Activated naive CD4-positive, alpha-beta T cell treated with anti-CD3 and anti-CD28 coated beads, Interleukin-2, amount 50 U/mL, for 72 hours (primary cell): ENCODE data around the gene SLPI. TPM values are rescaled to one million over a fixed set of nuclear protein-coding genes. Genes with fewer than 3 reads are reported as not detected.

Source experiments
- total RNA-seq, 2 donors: library from RNA; stranded (reverse); gene quantifications; one replicate each; pipeline ENCODE4 v1.2.3, GENCODE V29; 2022

SLPI gene
- total RNA-seq, 2 donors from 2014 or later, result not detected

Other genes starting within 250 kb of the SLPI start
- gene KCNS1, start 153.4 kb downstream of the SLPI start, total RNA-seq, result under 1 TPM in 1 of 2 donors, not detected in 1; 0.70 TPM
- not detected for gene WFDC5, start 139.4 kb downstream of the SLPI start, total RNA-seq
- gene WFDC12, start 130.1 kb downstream of the SLPI start, total RNA-seq, result not detected
- not detected for gene PI3, start 79.7 kb downstream of the SLPI start, total RNA-seq
- not detected for gene SEMG1, start 47.5 kb downstream of the SLPI start, total RNA-seq
- gene SEMG2, start 33.2 kb downstream of the SLPI start, total RNA-seq, result not detected
- not detected for gene RBPJL, start 52.3 kb upstream of the SLPI start, total RNA-seq
- 1 to 10 TPM in 1 of 2 donors, under 1 TPM in 1; 0.11 to 1.4 TPM for gene MATN4, start 53.7 kb upstream of the SLPI start, total RNA-seq
- gene SDC4, start 93.9 kb upstream of the SLPI start, total RNA-seq, result 10 to 100 TPM; 23.5 to 33.0 TPM
- 10 to 100 TPM; 28.0 to 33.3 TPM for gene SYS1, start 108.6 kb upstream of the SLPI start, total RNA-seq
- gene TP53TG5, start 123.8 kb upstream of the SLPI start, total RNA-seq, result under 1 TPM; 0.16 to 0.45 TPM
- 10 to 100 TPM; 22.7 to 50.9 TPM for gene DBNDD2, start 153.7 kb upstream of the SLPI start, total RNA-seq
- gene PIGT, start 161.6 kb upstream of the SLPI start, total RNA-seq, result 10 to 100 TPM; 45.0 to 59.1 TPM
- 1 to 10 TPM; 1.2 to 2.5 TPM for gene WFDC2, start 215.2 kb upstream of the SLPI start, total RNA-seq